Pons (tissue), 1 donor: Measurements from ENCODE around the gene ENTPD3.

Source experiments
- DNase-seq: peaks from one replicate; pipeline ENCODE4 v3.0.0-alpha.2; 2016; ENCODE audit warnings: low spot score

ENTPD3 gene

DNA sequence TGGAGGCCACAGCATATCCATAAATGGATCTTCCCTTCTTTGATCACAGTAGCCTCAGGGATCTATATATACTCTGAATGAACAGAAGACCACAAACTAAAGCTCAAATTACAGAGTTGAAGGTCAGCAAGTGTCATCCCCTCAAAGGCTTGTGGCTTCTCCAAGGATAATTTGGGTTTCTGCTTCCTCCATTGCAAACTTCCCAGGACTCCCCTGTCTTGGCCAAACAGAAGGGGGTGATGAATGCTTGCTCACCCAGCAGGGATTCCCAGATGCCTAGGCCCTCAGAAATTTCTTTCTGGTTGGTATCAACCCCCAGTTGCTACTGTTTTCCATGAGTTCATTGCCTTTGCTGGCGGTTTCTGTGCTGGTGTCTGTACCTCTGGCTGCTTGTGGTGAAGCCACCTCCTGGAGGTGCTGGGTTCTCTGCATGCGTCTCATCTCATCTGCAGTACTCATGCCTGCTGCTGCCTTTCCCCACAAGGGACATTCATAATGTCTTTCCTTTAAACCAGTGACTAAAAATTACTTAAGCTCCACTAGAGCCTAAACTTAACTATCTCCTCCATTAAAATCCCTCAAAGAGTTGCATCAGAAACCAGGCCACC, 17.7 kb downstream of the ENTPD3 start:
- DNase-seq = no peak

DNA sequence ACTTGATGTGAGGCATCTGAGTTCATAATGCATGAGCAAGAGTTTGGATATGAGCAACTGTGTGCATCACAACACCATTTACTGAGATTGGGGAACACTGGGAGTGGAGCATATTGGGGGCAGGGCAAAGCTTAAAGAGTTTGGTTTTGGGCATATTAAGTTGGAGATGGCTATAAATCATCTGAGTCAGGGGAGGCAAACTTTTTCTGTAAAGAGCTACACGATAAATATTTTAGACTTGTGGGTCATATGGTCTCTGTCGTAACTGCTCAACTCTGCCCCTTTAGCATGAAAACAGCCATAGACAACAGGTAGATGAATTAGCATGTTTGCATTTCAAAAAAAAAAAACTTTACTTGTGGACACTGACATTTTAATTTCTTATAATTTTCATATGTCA, 20.0 kb downstream of the ENTPD3 start:
- DNase-seq = no peak

DNA sequence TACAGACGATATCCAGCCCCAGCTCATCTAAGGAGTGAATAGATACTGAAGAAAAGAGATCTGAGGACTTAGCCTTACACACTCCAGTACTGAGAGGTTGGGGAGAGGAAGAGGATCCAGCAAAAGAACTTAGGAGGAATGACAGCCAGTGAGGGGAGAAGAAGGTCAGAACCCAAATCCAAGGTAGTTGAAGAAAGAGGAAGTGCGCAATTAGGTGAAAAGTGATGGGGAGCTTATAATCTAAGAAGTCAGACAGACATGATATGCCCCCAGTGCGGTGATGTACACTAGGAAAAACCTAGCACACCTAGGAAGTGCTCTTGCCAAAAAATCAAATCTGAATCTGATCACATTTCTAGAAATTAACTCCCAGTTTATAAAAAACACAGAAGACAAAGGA, 20.6 kb downstream of the ENTPD3 start:
- no peak for DNase-seq

DNA sequence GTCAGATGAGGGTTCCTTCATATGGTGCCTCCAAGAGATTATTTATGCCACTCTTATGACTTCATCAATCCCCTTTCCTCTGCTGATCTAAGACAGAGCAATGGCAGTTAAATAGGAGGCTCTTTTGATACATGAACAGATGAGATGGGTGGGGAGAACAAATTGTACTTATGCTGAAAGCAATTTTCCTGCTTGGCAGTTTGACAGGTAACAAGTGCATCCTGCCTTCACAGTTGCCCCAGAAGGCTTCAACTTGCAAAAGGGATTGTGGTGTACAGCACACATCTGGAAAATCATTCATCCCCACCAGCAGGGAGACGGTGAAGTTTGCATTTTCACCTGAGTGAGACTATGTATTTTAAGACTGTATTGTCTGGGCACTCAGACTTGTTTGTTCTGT, 27.3 kb downstream of the ENTPD3 start:
- no peak for DNase-seq

DNA sequence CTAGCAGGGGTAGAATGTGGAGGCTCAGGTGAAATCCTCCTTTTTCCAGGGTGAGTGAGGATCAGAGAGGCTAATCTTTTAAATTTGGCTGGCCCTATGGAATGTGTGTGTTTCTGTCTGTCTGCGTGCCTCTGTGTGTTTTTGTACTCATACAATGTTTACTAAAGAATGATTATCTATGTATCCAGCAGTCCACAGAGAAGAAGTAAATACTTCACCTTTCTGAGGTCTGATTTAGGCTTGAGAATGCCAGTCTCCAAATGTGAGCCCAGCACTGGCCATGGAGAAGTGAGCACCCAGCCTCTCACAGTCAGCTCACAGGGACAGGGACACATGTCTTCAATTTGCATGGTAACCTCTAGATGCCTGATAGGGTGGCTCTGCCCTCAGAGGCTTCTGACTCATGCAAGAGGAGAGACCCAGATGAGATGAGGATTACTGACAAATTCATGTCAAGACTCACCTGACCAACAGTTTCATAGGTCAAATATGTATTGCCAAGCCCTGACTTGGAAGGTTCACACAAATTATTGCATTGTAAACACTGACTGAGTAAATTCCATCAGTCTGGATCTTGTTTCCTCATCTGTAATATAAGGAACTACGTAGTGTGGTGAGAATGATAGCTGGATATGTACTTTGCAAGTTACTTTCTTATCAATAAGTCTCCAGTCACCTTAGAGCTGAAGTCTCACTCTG, 31.0 kb downstream of the ENTPD3 start:
- no peak for DNase-seq

DNA sequence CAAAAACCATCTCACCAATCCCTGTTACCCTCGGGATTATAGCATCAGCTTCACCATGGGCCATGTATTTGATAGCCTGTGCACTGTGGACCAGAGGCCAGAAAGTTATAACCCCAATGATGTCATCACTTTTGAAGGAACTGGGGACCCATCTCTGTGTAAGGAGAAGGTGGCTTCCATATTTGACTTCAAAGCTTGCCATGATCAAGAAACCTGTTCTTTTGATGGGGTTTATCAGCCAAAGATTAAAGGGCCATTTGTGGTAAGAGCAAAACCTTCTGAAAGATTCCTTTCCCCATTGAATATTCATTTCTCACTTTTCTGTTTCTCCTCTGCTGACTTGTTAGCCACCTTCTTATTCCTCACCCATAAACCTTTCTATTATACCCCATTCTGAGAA, 35.9 kb downstream of the ENTPD3 start:
- no peak for DNase-seq

DNA sequence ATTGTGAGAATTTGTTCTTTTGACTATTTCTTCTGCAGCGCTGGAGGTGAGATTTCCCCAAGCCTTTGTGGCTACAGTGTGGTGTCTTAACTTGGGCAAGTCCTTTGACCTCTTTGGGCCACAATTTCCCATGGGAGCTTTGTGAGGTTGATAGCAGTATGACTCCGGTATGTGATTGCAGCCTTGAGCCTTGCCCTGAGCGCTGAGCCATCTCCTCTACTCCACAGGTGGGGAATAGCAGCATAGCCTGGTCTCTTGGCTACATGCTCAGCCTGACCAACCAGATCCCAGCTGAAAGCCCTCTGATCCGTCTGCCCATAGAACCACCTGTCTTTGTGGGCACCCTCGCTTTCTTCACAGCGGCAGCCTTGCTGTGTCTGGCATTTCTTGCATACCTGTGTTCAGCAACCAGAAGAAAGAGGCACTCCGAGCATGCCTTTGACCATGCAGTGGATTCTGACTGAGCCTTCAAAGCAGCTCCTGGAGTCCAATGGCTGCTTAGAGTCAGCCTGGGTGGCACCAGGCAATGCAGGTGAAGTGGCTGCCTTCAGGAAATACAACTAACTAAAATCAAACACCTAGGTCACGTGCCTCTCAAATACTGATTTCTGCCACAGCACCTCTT, 40.2 kb downstream of the ENTPD3 start:
- DNase-seq = no peak

DNA sequence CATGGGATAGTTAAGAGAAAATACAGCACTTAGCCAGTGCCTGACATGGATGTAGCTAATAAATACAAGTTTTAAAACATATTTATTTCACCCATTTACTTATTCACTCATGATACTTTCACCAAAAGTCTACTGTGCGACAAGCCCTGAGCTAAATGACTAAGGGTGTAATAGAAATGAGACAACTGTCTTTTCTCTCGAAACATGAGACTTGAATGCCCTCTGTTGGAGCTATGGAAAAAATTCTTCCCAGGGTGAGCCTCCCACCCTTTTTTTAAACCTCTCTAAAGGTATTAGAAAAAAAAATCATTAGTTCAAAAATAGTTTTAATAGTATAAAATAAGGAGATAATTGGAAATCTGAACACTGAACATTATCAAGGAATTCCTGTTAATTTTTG, 45.8 kb downstream of the ENTPD3 start:
- DNase-seq = no peak

DNA sequence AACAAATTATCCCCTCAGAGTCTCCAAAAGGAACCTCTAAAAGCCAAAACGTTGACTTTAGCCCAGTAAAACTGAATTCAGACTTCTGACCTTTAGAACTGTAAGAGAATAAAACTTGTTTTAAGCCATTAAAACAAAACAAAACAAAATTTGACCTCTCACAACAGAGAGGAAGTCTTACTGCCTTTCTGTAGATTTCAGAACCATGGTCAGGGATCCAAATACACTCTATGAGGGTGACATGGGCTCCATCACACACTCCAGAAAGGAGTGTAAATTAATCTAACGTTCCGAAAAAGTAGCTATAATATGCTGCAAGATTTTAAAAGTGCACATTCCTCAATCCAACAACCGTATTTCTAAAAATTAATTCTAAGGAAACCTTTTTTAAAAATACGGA, 50.9 kb downstream of the ENTPD3 start:
- no peak for DNase-seq

DNA sequence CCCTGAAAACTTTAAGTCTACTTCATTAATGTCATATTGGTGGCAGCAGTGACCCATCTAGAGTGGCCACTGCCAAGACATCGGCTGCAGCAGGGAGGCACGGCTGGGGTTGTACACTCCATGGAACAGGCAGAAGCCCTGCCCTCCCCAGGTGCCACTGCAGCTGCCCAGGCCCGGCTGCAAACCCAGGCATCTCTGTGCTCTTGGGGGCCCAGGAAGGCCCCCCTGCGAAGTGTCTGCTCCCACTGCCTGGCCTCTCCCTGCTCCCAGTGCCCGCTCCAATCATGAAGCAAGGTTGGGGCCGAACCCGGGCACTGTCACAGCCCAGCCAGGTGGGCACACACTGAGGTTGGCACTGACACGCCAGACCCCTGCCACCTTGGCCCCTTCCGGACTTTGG, 58.1 kb downstream of the ENTPD3 start:
- DNase-seq = no peak

DNA sequence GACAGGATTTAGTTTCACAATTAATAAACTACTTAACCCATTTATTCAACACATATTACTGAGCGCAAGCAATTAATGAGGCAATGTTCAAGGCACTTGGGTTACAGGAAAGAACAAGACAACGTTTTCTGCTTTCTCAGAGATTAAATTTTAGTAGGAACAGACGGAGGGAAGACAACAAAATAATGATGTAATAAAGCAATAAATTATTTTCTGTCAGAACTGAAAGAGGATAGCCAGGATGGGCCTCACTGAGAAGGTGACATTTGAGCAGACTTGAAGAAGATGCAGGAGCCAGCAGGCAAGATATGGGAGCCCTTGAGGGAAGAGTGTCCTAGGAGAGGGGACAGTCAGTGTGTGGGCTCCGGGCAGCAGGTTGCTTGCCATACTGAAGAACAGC, 58.9 kb downstream of the ENTPD3 start:
- no peak for DNase-seq

DNA sequence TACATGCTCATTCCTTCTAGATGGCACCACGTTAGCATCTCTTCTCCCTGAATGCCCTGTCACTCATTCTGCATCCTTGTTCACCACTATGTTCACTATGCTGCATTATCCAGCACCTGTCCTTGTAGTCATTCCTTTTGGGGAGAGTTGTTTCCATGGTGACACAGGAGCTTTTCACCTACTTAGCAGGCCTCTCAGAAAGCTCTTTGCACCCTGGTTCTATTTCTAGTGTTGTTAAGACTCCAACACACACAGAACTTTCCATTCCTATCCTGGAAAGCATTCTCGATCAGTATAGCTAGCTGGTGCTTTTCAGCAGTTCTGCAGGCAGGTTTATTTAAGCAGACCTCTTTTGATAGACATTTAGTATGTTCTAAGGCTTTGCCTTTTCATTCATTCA, 63.5 kb downstream of the ENTPD3 start:
- no peak for DNase-seq

DNA sequence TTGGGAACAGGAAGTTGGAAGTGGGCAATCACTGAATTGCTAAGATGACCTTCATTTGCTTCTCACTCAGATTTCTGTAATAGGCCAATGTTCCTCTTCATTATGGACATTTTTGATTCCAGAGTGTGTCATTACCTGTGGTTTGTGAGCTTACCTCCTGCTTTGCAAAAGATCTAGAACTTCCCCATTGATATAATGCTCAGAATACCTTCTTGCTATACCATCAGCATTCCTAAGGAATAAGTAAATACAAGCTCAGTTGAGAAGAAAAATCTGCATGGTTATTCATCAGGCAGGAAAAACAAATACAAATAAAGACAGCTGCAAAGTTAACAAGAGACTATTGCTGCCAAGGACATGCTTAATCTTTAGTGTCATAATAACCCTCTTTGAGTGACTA, 64.6 kb downstream of the ENTPD3 start:
- no peak for DNase-seq

DNA sequence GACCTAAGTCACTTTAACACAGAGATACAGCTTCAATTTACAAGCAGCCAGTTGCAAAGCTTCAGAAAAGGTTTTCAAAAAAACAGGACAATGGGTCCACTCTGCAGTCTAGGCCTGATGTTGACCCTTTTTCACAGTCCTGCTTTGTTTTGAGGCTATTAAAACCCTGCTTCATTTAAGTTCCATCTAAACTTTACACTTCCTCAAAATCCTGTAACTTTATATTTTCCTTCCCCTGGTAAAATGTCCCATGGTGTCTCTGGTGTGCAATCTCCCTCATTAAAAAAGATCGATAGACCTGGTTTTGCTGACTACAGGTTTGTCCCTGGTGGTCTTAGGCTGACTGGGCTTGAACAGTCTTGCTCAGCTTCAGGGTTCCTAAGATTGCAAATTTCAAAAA, 65.1 kb downstream of the ENTPD3 start:
- DNase-seq = peak; percentile 30

DNA sequence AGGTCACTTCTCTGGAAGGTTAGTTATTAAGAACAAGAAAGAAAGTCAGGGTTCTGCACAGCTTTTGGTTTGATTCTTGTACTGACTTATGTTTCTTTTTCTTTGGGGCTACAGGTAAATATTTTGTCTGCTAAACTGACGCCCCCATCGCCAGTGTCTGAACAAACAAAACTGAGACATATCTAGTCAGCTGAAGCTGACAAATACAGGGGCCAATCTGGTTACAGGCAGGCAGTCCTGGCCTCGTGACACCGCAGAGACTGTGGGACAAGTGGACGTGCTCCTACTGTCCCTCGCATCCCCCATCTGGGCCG, 65.5 kb downstream of the ENTPD3 start:
- no peak for DNase-seq

DNA sequence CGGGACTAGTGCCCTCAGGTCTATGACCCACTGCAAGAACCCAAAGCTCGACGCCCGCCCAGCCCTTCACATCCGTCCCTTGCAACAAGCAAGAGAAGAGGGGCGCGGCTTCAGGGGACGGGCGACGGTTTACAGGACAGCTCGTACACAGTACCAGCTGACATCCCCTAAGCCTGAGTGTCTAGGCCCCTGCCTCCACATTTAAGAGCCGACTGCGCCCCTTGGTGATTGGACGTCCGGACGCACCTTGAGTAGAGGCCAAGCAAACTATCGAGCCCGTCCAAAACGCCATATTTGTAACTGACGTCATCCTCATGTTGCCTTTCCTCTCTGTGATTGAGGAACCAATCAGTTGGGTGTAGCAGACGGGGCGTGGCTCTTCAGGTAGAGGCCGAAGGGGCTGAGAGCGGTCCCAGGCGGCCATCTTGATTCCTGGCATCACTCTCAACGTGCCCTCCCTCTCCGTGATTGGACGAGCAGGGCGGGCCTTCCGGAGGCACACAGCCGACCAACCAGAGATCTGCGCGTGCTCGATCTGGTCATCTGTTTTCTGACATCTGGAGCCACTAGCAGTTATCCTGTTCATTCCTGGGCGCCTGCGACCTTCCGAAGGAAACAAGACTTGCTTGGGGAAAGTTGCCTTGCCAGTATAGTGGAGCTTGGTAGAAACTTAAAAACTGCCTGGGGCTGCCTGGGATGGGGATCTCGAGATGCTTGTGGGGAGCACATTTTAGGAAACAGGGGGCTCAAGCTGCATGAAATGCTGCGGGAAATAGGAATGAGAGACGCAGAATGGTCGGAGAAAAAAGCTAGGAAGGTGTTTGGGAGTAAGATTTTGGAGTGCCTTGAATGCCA, 66.1 kb downstream of the ENTPD3 start:
- peak; percentile 99 for DNase-seq

DNA sequence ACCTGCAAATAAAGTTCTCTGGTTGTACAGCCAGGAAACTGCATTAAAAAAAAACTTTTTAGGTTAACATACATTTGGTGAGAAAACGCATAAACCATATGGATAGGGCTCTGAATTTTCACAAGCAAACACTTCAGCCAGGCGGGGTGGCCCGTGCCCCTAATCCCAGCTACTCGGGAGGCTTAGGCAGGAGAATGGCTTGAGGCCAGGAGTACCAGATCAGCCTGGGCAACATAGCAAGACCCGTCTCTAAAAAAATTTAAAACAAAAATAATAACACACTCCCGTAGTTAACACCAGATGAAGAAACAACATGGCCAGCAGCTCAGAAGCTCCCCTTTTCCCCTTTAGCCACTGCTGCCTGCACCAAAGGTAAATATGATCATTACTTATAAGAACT, 66.9 kb downstream of the ENTPD3 start:
- DNase-seq = no peak

DNA sequence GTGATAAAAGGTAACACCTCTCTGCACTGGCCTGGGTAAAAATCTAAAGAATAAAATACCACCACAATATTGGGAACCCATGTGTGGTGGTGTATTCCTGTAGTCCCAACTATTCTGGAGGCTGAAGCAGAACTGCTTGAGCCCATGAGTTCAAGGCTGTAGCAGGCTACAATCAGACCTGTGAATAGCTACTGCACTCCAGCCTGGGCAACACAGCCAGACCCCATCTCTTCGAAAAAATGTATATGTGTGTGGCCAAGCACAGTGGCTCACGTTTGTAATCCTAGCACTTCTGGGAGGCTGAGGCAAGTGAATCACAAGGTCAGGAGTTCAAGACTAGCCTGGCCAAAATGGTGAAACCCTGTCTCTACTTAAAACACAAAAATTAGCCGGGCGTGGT, 68.3 kb downstream of the ENTPD3 start:
- DNase-seq = no peak

DNA sequence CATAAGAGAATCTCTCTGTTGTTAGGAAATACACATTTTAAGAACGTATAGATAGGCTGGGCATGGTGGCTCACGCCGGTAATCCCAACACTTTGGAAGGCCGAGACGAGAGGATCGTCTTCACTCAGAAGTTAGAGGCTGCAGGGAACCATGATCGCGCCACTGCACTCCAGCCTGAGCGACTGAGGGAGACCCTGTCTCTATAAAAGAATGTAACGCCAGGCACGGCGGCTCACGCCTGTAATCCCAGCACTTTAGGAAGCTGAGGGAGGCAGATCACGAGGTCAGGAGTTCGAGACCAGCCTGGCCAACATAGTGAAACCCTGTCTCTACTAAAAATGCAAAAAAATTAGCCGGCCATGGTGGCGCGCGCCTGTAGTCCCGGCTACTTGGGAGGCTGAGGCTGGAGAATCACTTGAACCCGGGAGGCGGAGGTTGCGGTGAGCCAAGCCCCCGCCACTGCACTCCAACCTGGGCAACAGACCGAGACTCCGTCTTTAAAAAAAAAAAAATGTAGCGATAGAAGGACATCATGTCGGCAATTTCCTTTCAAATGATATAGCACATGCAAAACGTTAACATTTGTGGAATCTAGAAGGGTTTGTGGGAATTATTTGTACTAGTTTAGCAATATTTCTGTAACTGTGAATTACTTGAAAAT, 69.4 kb downstream of the ENTPD3 start:
- DNase-seq = no peak

DNA sequence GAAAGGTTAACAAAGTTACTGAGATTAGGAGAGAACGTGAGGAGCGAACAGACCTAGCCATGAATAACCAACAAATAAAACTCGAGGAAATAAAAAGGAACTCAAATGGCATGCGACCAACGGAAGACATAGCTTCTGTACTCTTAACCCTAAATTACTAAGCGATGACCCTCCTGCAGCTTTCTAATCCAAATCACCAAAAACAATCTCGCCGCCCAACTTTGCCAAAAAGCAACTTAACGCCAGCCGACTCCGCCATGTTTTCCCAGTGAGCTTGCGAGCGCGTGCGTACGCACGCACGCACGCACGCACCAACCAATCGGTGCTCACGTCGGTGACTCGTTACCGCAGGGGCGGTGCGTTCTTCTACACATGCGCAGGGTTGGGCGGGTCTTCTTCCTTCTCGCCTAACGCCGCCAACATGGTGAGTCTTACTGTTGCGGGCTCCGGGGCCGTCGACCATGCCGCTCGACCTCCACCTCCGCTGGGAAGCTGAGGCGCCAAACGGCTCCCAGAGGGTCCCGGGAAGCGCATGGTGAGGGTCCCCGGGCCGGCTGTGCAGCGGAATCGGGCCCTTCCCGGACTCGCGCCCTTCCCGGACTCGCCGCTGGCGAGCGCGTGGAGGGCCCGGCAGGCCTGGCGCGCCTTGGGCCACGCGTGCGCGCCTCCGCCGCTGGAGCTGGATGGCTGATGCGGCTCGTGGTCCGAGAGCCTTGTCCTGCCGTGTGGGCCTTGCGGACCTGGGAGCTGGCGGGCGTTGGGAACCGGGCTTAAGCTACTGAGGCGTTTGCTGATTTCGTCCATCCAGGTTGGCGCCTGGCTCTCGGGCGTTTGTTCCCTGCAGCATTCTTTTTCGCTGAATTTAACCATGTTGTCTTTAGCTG, 70.2 kb downstream of the ENTPD3 start, which contains the start of gene RPL14:
RPL14 (plus strand) TSS at position 400 of the 884 bp plus-strand sequence; CDS start at position 533, 133 bp downstream.
- DNase-seq = peak; percentile 97

DNA sequence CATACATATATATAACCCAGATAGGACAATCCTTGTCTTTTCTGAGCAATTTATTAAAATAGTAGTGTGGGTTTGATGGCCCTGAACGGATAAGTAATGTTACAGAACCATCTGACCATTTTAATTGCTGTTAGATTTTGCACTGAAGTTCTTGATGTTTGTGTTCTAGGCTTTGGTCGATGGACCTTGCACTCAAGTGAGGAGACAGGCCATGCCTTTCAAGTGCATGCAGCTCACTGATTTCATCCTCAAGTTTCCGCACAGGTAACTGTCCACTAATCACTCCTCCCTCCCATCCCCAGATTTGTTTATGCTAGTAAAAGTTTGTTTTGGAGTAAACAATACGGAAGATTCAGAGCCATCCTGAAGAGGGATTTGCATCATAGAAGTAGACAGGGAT, 71.5 kb downstream of the ENTPD3 start:
- DNase-seq = no peak
